HS-27A (cell line): ENCODE measurements around the gene JPH4.

ENCODE experiments used
- DNase-seq: peaks from one replicate; pipeline ENCODE4 v3.0.0-alpha.2; 2012; ENCODE audit warnings: low read depth, missing footprints

The JPH4 gene

DNA sequence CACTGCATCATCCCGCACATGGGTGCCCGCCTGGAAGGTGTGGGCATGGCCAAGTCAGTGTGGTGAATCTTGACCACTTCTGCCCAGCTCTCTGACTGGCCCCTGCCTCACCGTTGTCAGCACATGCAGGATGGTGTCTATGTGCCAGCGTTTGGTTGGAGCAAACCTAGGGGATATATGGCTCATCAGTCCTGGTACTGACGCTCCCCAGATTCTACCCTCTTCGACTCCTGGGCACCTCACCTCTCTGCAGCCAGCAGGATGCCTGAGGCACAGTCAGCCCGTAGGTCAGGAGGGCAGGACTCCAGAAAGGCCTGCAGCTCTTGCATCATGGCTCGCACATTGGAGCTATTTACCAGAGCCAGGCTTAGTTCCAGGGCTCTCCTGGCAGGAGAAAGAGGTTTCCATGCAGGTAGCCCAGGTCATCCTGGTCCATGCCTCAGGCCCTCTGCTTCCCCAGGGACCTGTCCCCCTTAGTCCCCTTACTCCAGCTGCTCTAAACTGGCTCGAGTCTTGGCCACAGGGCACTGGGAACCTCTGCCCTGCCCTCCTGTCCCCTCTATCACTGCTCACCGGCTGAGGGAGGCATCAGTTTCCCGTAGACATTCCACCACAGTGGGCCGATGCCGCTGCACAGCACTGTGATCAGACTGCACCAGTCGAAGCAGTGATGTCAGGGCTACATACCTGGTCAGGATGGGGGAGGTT is 15.0 kb downstream of the JPH4 start:
- no peak for DNase-seq

DNA sequence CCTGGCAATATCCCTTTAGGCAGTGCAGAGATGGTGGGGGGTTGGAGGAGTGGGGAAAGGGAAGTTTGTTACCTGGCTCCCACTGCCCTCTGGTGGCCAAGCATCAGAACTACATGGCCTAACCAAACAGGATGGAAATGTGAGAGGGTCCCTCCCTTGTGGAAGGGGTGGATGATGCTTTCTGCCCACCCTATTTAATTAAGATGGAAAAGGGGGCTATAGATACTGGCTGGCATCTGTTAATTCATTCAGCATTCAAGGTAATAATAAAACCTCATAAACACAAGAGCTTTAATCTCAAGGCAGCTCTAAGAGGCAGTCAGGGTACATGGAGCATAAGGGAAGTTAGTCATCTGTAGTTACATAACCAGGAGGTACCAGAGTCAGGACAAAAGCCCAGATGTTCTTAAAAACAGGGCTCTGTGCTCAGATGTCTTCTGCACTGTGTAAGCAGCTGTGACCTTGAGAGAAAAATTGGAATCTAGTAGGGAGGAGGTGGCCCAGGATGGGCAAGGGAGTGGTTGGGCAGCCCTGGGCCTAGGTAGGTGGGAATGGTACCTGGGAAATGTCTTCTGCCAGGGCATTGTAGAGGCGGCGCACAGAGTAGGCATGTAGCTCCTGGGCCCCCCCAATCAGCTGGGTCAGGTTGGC is 15.6 kb downstream of the JPH4 start:
- peak; percentile 20 for DNase-seq

DNA sequence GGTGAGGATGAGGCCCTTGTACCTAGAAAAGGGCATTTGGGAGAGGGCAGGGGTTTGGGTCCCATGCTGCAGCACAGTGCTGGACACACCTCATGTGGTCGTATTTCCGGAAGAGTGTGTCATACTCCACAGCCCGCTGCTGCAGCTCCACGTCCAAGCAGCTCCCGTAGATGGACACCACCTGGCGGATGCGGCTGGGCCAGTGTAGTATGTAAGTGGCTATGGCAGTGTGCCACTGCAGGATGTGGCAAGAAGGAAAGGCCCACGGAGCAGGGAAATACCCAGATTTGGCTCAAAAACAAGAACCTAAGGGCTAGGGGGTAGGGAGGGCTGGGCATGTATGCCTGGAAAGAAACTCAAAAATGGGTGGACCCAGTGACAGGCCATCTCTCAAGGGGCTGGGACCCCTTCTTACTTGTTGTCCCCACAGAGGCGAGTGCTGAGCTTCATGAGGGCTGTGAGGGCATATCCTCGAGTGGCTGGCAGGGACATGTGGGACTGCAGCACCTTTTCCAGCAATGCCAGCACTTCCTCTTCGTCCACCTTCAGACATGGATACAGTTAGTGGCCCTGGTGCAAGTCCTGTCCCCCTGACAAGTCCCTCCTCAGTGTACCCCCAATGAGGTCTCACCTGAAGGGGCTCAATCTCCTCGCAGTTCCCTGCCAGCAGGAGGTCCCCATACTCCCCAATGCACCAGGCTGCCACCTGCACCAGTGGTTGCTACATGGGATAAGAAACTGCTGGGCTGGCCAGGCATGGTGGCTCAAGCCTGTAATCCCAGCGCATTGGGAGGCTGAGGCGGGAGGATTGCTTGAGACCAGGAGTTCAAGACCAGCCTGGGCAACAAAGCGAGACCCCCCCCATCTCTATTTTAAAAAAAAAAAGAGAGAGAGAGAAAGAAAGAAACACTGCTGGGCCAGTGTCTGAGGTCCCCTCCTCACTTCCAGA is 16.4 kb downstream of the JPH4 start:
- DNase-seq: no peak

DNA sequence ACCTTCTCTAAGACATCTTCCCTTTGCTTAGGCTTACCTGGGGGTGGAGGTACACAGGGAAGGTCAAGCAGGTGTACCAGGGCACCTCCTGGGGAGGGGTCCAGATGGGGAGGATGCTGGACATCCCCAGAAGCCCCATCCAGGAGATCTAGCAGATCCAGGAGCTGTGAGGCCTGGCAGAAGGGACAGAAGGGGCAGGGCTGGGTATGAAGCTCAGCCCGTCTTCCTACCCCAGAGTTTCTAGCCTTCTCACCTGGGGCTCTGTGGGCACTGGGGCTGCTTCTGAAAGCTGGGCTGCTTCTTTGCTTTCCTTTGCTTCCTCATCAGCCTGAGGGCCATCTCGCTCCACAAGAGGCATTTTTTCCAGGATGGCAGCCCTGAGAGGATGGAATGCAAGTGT is 17.3 kb downstream of the JPH4 start:
- DNase-seq: no peak

DNA sequence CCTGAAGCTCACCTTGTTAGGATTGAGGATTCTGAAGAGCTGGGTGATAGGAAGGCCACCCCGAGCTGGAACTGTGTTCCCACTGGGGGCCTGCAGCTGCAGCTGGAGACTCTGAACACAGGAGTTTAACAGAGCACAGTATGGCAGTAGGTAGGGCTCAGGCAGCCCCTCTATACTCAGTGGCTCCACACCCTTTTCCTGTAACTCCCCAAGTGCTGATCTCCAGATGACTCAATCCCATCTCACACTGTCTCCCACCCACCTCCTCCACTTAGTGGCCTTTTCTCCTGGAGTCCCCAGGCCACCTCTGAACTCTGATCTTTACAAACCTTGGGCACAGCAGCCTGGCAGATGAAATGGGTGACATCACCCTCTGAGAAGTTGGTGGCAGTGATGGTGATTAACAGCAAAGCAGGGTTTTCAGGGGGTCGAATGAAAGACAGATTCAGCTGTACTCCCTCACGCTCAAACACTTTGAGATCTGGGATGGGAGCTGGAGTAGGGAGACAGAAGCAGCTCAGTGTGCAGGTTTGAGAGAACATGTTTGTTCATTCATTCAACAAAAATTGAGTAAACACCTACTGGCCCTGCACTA is 18.6 kb downstream of the JPH4 start:
- no peak for DNase-seq

DNA sequence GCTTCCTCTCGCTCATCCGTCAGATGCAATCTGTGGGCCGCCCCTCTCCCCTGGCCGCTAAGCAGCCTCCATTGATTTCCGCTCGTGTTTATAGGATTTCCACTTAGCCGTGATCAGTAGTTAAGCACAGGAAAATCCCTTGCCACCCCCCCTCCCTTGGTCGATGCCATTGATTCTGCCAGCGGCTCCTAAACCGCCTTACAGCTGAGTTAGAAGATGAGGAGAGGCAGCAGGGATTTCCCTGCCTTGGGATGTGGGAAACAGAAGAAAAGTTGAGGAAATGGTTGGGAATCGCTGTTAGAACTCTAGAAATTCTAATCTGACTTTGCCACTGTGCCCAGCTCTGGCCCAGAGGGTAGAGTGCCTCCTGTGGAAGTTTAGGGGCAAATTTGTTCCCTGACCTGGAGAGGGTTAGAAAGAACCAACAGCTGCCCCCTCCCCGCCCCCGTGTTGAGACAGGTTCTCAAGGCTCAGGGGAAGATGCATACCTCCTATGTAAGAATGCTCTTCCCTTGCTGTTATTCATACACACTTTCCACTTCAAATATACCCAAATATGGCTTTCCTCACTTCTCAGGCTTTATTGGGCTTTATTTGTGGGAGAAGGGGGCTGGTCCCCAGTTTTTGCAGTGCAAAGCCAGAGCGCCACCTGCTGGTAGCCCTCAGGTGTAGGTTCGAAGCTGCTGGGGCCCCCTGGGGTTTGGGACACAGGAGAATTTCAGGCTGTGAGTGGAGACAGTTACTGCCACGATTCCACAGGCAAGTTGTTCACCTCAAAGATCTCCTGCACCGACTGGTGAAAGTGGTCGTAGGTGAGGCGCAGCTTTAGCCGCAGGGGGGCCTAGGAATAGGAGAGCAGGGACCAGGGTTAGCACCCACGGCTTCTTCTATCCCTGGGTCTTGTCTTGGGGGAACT is 19.3 kb downstream of the JPH4 start:
- DNase-seq: no peak

DNA sequence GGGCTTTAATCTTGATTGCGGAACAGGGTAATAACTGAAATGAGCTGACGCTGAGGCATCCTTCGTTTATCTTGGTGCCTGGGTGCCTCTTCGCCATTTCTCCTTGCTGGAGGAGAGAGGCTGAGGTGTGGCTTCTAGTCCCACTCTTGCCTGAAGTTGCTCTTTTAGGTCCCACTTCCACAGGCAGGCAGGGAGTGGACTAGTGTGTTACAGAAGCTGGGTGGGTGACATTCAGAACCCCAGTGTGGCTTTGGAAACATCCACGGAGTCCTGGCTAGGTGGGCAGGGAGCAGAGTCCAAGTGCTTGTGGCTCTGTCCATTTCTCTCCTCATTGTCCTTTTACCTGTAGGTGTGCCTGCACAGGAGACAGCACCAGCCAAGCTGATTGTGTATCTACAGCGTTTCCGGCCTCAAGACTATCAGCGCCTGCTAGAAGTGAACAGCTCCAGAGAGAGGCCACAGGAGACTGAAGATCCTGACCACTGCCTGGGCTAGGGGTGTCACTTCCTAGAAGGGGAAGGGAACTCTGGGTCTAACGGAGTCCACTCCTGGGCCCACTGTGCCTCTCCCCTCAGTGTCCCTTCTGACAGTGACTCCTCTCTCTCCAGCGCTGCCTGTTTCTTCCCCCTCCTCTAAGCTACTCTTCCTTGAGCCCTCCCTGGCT is 20.1 kb downstream of the JPH4 start:
- DNase-seq: no peak

DNA sequence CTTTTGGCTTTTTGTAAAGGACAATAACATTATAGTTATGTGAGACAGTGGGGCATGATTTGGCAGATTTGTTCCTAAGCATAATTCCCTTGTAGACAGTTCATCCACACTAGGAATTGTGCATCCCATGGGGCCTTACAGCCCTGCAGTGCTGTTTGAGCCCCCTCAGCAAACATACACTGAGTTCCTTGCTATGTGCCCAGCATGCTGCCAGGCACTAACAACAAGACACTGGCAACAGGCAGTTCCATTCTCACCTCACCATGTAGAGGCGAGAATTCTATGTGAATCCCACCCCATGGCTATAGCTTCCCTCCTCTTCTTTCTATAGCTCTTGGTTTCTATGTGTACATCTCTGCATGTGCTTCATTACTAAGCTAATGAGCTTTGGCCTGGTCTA is 20.6 kb downstream of the JPH4 start:
- DNase-seq: no peak

DNA sequence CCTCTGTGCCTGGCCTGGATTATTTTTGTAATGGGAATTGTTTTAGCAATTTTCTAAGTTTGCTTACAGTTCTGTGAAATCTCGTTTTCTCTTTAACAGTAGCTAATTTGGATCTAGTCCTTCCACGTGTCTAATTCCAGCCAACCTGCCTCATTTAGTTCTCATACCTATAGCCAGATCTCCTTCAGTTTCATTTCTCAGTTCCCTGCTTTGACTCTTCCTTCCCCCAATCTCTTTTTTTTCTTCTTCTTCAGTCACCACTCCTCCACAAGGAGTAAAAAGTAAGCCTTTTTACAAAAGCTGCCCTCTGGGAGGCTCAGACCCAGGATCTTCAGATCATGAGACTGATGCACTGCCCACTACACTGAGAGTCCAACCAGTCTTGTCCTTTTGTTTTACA is 21.1 kb downstream of the JPH4 start:
- DNase-seq: no peak

DNA sequence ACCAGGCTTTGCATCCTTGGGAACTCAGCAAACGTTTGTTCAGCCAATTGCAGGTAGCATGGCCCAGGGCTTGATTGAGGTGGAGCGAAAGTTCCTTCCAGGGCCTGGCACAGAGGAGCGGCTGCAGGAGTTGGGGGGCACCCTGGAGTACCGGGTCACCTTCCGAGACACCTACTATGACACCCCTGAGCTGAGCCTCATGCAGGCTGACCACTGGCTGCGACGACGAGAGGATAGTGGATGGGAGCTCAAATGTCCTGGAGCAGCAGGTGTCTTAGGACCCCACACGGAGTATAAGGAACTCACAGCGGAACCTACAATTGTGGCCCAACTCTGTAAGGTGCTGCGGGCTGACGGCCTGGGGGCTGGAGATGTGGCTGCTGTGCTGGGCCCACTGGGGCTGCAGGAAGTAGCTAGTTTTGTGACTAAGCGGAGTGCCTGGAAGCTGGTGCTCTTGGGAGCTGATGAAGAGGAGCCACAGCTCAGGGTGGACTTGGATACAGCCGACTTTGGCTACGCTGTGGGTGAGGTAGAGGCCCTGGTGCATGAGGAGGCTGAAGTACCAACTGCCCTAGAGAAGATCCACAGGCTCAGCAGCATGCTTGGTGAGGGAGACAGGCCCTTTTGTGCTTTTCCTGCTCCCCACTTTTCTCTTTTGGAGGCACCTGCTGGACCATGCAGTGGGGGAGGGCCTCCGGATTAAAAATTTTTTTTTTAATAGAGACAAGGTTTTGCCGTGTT is 21.7 kb downstream of the JPH4 start:
- DNase-seq: no peak

DNA sequence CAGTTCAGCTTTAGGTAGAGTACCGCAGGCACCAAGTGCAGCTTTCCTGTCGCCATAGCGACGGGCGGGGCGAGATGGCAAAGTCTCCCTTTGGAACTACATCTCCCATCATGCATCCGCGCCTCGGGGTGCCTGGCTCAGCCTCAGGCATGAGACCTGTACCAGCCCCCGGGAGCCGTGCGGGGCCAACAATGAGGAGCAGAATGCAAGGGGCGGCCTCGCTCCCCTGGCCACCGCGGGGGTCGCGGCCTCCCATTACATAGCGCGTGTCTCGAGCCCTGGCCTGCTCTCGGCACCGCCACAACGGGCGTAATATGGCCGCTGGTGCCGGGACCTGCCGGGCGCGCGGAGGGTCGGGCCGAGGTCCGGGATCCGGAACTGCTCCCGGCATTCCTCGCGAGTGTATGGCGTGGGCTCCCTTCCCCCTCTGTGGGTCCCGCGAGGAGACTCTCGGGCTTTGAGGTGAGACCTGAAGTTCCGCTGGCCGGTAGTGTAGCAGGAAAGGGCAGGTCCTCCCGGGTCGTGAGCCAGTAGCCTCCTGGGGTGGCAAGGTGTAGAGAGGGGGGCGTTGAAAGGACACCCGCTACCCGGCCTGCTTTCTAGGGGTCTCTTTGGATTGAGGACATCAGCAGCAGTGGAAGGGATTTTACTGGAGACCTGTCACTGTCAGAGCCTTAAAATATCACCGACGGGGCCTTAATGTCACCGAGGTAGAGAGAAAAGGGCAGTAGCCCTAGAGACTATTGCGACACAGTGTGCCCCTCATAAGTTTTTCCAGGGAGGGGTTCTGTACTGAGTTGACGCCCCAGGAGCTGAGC is 22.5 kb downstream of the JPH4 start, which contains the start of gene THTPA:
THTPA (plus strand) TSS at position 390 of the 818 bp plus-strand sequence. CDS start 487 bp downstream, outside the sequence.
- DNase-seq: peak; percentile 85

DNA sequence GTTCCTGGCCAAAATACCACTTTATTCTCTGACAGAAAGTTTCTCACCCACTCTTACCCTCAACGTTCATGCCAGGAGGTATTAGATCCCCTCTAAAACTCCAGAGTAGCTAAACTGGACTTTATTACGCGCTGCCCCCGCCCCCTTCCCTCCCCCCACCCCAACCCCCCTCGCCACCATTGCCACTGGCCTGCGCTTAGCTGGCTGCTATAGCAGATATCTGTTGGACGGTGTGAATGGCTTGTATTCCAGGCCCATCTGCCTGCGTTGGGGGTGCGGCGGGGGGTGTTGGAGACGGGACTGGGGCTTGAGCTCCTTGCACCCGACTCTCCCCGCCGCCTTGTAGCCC is 23.1 kb downstream of the JPH4 start:
- DNase-seq: no peak

DNA sequence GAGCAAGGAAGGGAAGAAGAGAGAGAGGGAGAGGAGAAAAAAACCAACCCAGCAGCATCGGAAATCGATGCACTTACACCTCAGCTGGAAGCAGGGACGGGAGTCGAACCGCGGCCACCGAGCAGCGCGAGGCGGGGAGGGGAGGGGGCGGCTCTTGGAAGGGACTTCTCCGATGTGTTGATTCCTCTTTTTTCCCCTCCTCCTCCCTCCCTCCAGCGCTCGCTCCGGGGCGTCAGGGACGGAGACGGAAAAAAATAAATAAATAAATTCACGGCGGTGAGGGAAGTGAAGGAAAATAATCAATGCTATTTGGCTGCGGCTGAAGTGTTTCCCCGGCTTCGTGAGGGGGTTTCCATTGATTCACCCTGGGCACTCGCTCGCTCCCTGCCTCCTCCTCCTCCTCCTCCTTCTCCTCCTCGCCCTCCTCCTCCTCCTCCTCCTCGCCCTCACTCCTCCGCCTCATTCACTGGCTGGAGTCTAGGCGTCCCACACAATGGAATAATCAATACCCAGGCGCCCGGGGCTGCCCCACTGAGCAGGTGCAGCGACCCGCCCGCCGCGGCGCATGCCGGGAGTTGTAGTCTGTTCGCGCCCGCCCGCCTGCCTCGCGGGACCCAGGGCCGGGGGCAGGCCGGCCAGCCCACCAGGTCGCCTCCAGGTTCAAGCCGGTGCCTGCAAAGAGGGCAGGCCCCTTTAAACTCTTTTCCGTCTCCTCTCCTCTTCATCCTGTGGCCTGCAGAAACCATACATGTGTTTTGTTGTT is 27.1 kb downstream of the JPH4 start, which contains the start of gene ZFHX2:
ZFHX2 (minus strand) TSS at position 500 of the 763 bp plus-strand sequence. CDS start 16,440 bp downstream, outside the sequence.
- peak; percentile 61 for DNase-seq

DNA sequence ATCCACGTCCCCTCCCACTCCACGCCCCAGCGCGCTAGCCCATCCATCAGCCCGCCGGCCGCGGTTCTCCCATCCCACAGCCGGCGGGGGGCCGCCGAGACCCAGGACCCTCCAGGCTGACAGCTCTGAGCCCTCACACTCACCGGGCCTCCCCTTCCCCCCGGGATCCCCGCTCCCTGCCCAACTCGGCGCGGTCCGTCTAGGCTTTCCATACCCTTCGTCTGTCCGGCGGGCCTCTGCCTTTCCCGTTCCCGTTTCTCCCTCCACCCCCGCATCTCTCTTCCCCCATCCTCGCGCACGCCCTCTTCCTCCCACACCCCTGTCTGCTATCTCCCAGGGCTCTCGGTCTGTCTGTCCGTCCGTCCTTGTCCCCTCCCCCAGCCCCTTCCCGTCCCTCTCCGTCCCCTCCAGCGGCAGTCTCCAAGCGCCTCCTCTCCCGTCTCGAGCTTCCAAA is 27.8 kb downstream of the JPH4 start:
- no peak for DNase-seq

DNA sequence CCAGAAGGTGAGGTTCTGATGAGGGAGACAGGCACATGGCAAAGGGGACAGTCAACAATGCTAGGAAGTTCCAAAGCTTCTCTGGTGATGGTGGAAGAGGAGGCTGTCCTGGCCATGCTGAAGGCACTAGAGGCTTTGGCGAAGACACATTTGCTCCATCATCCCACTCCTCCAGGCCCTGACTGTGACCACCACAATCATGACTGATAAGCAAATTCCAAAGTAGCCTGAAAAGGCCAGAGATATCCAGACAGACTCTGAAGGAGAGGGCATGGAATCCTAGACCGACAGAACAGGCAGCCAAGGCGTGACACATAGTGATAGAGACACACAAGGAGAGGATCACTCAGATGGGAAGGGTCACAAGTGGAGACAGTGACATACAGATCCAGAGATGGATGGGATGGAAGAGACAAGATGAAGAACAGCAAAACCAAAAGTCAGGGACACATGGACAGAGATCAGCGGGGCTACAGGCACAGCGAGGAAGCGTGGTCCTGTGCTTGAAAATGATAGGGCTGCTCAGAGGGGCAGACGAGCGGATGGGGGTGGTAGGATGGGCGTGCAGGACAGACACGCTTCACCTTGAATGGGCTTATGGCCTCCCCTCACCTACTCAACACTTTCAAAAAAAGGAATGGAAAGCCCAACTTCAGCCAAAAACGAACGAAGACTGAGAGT is 28.3 kb downstream of the JPH4 start:
- no peak for DNase-seq

DNA sequence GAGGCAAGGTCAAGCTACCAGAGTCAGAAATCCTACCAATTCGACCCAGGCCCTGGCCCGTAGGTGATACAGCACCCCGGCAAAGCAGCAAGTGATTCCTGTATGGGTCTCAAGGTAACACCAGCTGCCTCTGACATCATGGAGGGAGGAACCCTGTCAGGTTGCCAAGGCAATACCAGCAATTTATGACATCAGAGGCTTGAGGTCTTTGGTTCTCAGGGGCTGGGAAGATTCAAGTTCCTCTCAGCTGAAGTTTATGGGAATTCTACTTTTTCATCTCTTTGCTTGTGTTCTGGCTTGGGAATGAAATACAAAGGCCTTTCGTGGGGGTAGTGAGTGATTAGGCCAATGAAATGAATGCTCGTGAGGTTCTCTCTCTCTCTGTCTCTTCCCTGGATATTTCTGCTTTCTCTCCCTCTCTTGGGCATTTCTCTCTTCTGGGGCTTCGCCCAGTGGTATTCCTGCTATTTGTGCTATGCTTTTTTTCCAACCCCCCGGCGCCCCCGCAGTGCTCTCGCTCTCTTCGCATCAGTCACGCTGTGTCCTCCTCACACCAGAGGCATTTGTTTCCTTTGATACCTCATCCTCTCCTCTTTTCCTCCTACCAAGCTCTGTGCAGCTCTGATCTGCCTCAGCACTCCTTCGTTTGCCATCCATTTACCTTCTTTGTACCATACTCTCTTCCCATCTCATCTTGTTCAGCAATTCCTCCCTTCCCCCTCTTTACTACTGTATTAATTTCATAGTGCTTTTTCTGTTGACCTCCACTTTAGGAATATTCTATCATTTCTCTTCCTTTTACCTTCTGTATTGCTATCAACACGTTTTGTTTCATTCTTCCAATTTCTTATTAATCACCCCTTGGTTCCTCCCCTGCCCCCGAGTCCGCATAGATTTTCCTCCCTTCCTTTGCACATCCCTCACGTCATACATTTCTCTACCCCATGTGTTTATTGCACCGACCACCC is 30.0 kb downstream of the JPH4 start:
- DNase-seq: no peak
